OCI-LY7 (cell line): Measurements from ENCODE around the gene SAMMSON. TPM values are rescaled to one million over a fixed set of nuclear protein-coding genes. Genes with fewer than 3 reads are reported as not detected.

Experiments
- BruUV-seq: library from RNA; stranded (reverse); fragments of 400-500 nt; replicated peaks from 2 replicates; lab custom pipeline; 2021; lab: Mats Ljungman, UMichigan
- CTCF ChIA-PET: fragments of 300-600 bp; sonication (Branson Sonifier 250); formaldehyde crosslinking; loops from one replicate; lab custom pipeline; 2022; ENCODE audit warnings: antibody characterized with exemption; ENCODE audit not compliant: unreplicated experiment; lab: Charles Lee
- POLR2A ChIA-PET: fragments of 300-600 bp; sonication (Branson Sonifier 250); formaldehyde crosslinking; loops from one replicate; lab custom pipeline; 2022; ENCODE audit warnings: antibody characterized with exemption; lab: Charles Lee
- DNase-seq: peaks from one replicate; pipeline ENCODE4 v3.0.0-alpha.2; 2015; ENCODE audit warnings: low spot score
- H2AFZ ChIP-seq: fragments of 200-600 bp; sonication (generic), shearing (Covaris generic); 2 replicates; pipeline ENCODE4 v1.6.1; 2014; ENCODE audit warnings: mild to moderate bottlenecking, antibody characterized with exemption, low read length, moderate library complexity
- H3K27ac ChIP-seq: fragments of 200-600 bp; sonication (generic); 2 replicates; pipeline ENCODE4 v1.5.1; 2014; ENCODE audit warnings: mixed run types, low read depth, mild to moderate bottlenecking, moderate library complexity, low read length, inconsistent platforms; ENCODE audit not compliant: poor library complexity, severe bottlenecking
- H3K36me3 ChIP-seq: fragments of 200-600 bp; sonication (generic); 2 replicates; pipeline ENCODE4 v1.6.1; 2014; ENCODE audit warnings: mild to moderate bottlenecking, antibody characterized with exemption, low read length, moderate library complexity, mixed read lengths; ENCODE audit not compliant: insufficient read depth
- H3K4me1 ChIP-seq: fragments of 200-600 bp; sonication (generic); 2 replicates; pipeline ENCODE4 v1.5.1; 2014; ENCODE audit warnings: mild to moderate bottlenecking, low read length; ENCODE audit not compliant: insufficient read depth, poor library complexity, severe bottlenecking
- H3K4me2 ChIP-seq: fragments of 200-600 bp; sonication (generic); 2 replicates; pipeline ENCODE4 v1.6.1; 2014; ENCODE audit warnings: mild to moderate bottlenecking, low read length
- H3K4me3 ChIP-seq: fragments of 200-600 bp; sonication (generic); 2 replicates; pipeline ENCODE4 v1.5.1; 2014; ENCODE audit warnings: mild to moderate bottlenecking, low read depth, low read length; ENCODE audit not compliant: poor library complexity, severe bottlenecking
- H3K79me2 ChIP-seq: fragments of 200-600 bp; sonication (generic); 2 replicates; pipeline ENCODE4 v1.6.1; 2016; ENCODE audit warnings: low read depth, mild to moderate bottlenecking, low read length, moderate library complexity, mixed read lengths; ENCODE audit not compliant: insufficient read depth
- H3K9me2 ChIP-seq: fragments of 200-600 bp; sonication (generic); 2 replicates; pipeline ENCODE4 v1.6.1; 2016; ENCODE audit warnings: mild to moderate bottlenecking, low read length, mixed read lengths; ENCODE audit not compliant: insufficient read depth
- H3K9me3 ChIP-seq: fragments of 200-600 bp; sonication (generic); 2 replicates; pipeline ENCODE4 v1.6.1; 2014; ENCODE audit warnings: mild to moderate bottlenecking, mixed run types, low read length, mixed read lengths
- H4K20me1 ChIP-seq: fragments of 200-600 bp; sonication (generic); 2 replicates; pipeline ENCODE4 v1.6.1; 2014; ENCODE audit warnings: mild to moderate bottlenecking, antibody characterized with exemption, low read length, moderate library complexity, mixed read lengths; ENCODE audit not compliant: insufficient read depth
- CTCF ChIP-seq: fragments of 200-600 bp; sonication (generic); conservative IDR thresholded peaks from 2 replicates; pipeline ENCODE4 v1.5.1; 2014; ENCODE audit warnings: mild to moderate bottlenecking, antibody characterized with exemption, low read length, moderate library complexity, mixed read lengths
- EZH2phosphoT487 ChIP-seq: fragments of 200-600 bp; sonication (generic); IDR thresholded peaks from 2 replicates; pipeline ENCODE4 v1.6.1; 2018; ENCODE audit warnings: low read depth, borderline replicate concordance, mild to moderate bottlenecking, mixed run types, antibody characterized with exemption, low read length, moderate library complexity, mixed read lengths
- intact Hi-C: fragments of 100-400 bp; cut with micrococcal nuclease; formaldehyde crosslinking; loops from one replicate; pipeline ENCODE4 v1.10.0; 2022; ENCODE audit not compliant: unreplicated experiment
- total RNA-seq, 2 experiments: library from RNA; depleted of rRNA in 1 of 2; stranded (reverse); fragments of >200 nt in 1 of 2; shearing (Covaris generic) in 1 of 2; gene quantifications; 2 replicates each; pipeline ENCODE4 v1.2.3, GENCODE V29; 2014 to 2022

SAMMSON gene
- total RNA-seq, 2 experiments from 2014 or later: not detected

GRCh38 chr3:69986419-69986818 lies 13.1 kb upstream of the SAMMSON start:
- intact Hi-C loops: no loop called here
- TF ChIP-seq CTCF (no peak), EZH2phosphoT487 (no peak)

GRCh38 chr3:69987833-69988232 lies 11.7 kb upstream of the SAMMSON start:
- Histone ChIP-seq H3K27ac (no peak overlapping the region), H4K20me1 (no peaks in the 10 kb centered on the region), H3K36me3 (no peaks in the 10 kb centered on the region), H3K9me3 (no peaks in the 10 kb centered on the region), H3K4me2 (no peak overlapping the region), H3K9me2 (no peaks in the 10 kb centered on the region), H2AFZ (no peak overlapping the region), H3K4me1 (no peaks in the 10 kb centered on the region), H3K4me3 (no peak overlapping the region), H3K79me2 (no peaks in the 10 kb centered on the region)
- BruUV-seq: no TSS peak
- intact Hi-C loops: no loop called here
- no peak for DNase-seq
- ChIA-PET CTCF (no interaction called here), POLR2A (no interaction called here)
- no peak for TF ChIP-seq EZH2phosphoT487
- no peak for TF ChIP-seq CTCF

More at GRCh38 chr3:69986419-69986818, 13.1 kb upstream of the SAMMSON start:
- H3K4me1 ChIP-seq: no peaks in the 10 kb centered on the region
- DNase-seq: no peak
- no TSS peak for BruUV-seq
- CTCF ChIA-PET: interaction anchor here (0.6 kb wide), 1 partner anchor 213 kb away, joined by 3 read pairs; no protein-coding TSS in a partner anchor
- H3K9me3 ChIP-seq: no peaks in the 10 kb centered on the region
- H3K4me3 ChIP-seq: no peak overlapping the region
- H3K27ac ChIP-seq: no peak overlapping the region
- no peak overlapping the region for H2AFZ ChIP-seq
- H3K79me2 ChIP-seq: no peaks in the 10 kb centered on the region
- H3K36me3 ChIP-seq: no peaks in the 10 kb centered on the region
- no peaks in the 10 kb centered on the region for H3K9me2 ChIP-seq
- H3K4me2 ChIP-seq: no peak overlapping the region
- no peaks in the 10 kb centered on the region for H4K20me1 ChIP-seq
- POLR2A ChIA-PET: interaction anchor here (0.5 kb wide), 1 partner anchor 238 kb away, joined by 3 read pairs; no protein-coding TSS in a partner anchor

- BruUV-seq: no TSS peak
- no peaks in the 10 kb centered on the region for H3K9me3 ChIP-seq
- H3K4me3 ChIP-seq: no peak overlapping the region
- ChIA-PET POLR2A (no interaction called here), CTCF (no interaction called here)
- no peak overlapping the region for H3K27ac ChIP-seq
- no peak for DNase-seq
- no peaks in the 10 kb centered on the region for H3K36me3 ChIP-seq
- no peaks in the 10 kb centered on the region for H4K20me1 ChIP-seq
- no peaks in the 10 kb centered on the region for H3K4me1 ChIP-seq
- intact Hi-C loops: no loop called here
- H3K4me2 ChIP-seq: no peak overlapping the region
- no peak for TF ChIP-seq EZH2phosphoT487
- TF ChIP-seq CTCF: no peak
- no peaks in the 10 kb centered on the region for H3K9me2 ChIP-seq
- no peak overlapping the region for H2AFZ ChIP-seq
- H3K79me2 ChIP-seq: no peaks in the 10 kb centered on the region
Measured at GRCh38 chr3:69993757-69994156, 5.8 kb upstream of the SAMMSON start.
